Fibroblast of the aortic adventitia (primary cell): ENCODE measurements around the gene ATP10A. TPM values are rescaled to one million over a fixed set of nuclear protein-coding genes. Genes with fewer than 3 reads are reported as not detected.
A peak's percentile ranks its signal among the peaks of the same experiment; 100 is the strongest.

Experiments
- DNase-seq: peaks from one replicate; pipeline ENCODE4 v3.0.0-alpha.2; 2010; ENCODE audit warnings: low read depth
- H3K4me3 ChIP-seq: 2 replicates; pipeline ENCODE4 v1.5.1; 2011; ENCODE audit warnings: low read depth, mild to moderate bottlenecking, control low read depth, low read length, moderate library complexity
- total RNA-seq: library from RNA; depleted of rRNA; stranded (reverse); fragments of >200 nt; gene quantifications from 2 replicates; pipeline ENCODE4 v1.2.3, GENCODE V29; 2012; ENCODE audit warnings: low replicate concordance
- TF ChIP-seq, protein P1 (sequence below): IDR thresholded peaks from 2 replicates; pipeline ENCODE4 v1.5.1; 2011; ENCODE audit warnings: mild to moderate bottlenecking, low read length, control low read depth, inconsistent platforms; ENCODE audit not compliant: insufficient read depth

The ATP10A gene
- total RNA-seq, 1 donor = 4.4 TPM

DNA sequence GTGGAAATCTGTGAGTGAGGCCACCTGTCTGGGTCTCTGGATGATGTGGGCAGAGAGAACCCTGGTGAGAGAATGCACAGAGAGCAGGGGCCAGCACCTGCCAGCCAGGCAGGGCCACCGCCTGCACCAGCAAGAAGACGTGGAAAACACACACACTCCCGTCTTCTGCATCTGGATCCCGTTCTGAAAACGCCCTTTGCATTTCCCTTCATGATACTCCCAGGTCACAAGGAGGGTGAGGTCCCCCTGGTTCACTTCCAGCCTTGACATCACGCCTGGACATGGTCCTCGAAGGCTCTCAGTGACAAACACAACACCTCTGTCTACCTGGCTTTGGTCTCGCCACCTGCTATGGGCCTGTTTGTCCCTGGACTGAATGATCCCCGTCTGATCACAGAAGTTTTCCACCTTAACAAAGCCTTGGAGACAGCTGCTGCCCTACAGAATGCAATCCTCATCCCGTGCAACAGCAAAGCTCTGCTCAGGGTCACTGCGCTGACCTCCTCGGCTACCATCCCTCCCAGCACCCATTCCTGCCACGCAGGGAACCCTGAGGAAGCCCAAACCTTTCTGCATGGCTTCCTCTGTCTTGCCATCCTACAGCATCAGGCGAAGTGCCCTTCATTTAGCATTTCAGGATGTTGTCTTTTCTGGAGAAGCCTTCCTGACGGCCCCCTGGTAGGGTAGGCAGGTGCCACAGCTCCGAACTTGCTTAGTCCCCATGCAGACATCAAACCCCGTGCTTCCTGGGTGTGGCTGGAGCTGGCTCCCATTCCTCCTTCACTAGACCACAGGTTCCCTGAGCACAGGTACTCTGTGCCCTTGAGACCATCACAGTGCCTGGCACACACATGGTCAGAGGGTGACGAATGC is 122.5 kb downstream of the ATP10A start:
- no peak for DNase-seq
- no peak overlapping the region for H3K4me3 ChIP-seq
- TF ChIP-seq, protein P1, sequence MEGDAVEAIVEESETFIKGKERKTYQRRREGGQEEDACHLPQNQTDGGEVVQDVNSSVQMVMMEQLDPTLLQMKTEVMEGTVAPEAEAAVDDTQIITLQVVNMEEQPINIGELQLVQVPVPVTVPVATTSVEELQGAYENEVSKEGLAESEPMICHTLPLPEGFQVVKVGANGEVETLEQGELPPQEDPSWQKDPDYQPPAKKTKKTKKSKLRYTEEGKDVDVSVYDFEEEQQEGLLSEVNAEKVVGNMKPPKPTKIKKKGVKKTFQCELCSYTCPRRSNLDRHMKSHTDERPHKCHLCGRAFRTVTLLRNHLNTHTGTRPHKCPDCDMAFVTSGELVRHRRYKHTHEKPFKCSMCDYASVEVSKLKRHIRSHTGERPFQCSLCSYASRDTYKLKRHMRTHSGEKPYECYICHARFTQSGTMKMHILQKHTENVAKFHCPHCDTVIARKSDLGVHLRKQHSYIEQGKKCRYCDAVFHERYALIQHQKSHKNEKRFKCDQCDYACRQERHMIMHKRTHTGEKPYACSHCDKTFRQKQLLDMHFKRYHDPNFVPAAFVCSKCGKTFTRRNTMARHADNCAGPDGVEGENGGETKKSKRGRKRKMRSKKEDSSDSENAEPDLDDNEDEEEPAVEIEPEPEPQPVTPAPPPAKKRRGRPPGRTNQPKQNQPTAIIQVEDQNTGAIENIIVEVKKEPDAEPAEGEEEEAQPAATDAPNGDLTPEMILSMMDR = no peak

- TF ChIP-seq, protein P1 = peak; percentile 59
- H3K4me3 ChIP-seq = no peak overlapping the region
- DNase-seq = peak; percentile 57
These were observed 123.4 kb downstream of the ATP10A start for GRCh38 chr15:25739687-25740121.

- no peak overlapping the region for H3K4me3 ChIP-seq
- peak; percentile 36 for DNase-seq
- TF ChIP-seq, protein P1 = no peak
These were observed 124.8 kb downstream of the ATP10A start for GRCh38 chr15:25738171-25738965.

- TF ChIP-seq, protein P1 = no peak
- no peak overlapping the region for H3K4me3 ChIP-seq
- DNase-seq = peak; percentile 52
These were observed 125.9 kb downstream of the ATP10A start for GRCh38 chr15:25737218-25737643.

DNA sequence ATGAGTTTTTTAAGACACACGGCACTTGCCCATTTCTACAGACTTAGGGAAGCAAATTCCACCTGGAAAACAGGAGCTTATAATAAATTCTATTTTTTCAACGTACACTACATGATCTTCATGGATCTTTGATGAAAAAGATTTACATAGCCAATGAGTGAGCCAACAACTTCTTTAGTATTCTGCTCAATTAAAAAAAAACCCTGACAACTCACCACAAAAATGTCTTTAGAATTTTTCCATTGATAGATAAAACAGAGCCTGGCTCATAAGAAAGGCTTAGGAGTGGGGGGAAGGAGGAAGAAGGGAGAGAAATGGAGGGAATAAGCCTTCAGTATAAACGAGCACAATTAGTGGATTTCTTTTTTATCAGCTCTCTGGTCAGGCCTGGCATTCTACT is 126.7 kb downstream of the ATP10A start:
- no peak overlapping the region for H3K4me3 ChIP-seq
- peak; percentile 20 for DNase-seq
- TF ChIP-seq, protein P1 = no peak

DNA sequence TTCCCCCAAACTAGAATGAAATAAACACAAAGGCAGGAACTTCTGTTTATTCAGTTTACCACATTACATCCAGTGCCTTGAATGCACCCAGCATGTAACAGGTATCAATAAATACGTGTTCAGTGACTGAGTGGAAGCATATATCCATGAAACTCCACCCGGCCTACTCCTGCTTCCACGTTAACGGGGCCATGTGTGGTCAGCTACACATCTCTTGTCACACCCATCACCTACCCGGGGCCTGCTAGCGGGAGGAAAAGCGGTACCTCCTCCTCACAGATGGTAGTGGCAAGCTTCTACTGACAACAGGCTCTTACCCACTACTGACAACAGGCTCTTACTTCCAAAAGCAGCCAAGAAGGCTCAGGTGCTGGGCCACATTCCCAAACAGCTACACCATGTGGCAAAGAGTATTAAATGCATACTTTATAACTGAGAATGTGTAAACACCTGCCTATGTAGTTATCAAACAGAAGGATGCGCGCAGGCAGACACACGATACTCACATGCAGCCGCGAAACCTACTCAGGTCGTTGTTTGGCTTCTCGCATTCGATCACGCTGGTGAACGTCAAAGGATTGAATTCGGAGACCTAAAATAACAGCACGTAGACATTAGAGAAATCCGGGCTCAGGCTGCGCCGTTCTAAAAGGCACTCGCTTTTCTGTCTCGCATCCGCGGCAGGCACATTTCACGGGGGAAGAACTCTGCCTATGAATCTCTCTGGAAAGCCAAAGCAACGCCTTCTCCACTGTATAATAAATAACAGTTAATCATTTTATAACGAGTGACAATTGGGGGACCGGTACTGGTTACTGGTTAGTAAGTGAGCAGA is 127.4 kb downstream of the ATP10A start:
- no peak for DNase-seq

More for the DNA sequence above, 127.4 kb downstream of the ATP10A start:
- H3K4me3 ChIP-seq = no peak overlapping the region
- TF ChIP-seq, protein P1 = no peak
